LNCaP clone FGC (cell line): Measurements from ENCODE around the gene TUBB.
"Not testable (repeated sequence)": the region's sequence is repeated elsewhere in the genome, so short reads cannot be mapped to it uniquely, and the experiment has no call there.

Experiments used
- DNase-seq: peaks from one replicate; pipeline ENCODE4 v3.0.0-alpha.2; 2011; ENCODE audit warnings: low read depth
- H3K4me3 ChIP-seq: 2 replicates; pipeline ENCODE4 v1.5.1; 2011; ENCODE audit warnings: mild to moderate bottlenecking, low read depth, low read length, control low read depth
- CTCF ChIP-seq: IDR thresholded peaks from 2 replicates; pipeline ENCODE4 v1.5.1; 2012; ENCODE audit warnings: mild to moderate bottlenecking; ENCODE audit not compliant: control insufficient read depth, insufficient read depth; ENCODE audit errors: extremely low read depth

Gene TUBB

GRCh38 chr6:30763618-30764489 lies 43.7 kb downstream of the TUBB start:
- no peak overlapping the region for H3K4me3 ChIP-seq
- DNase-seq, result no peak
- no peak for TF ChIP-seq CTCF

- not testable (repeated sequence) for DNase-seq, H3K4me3 ChIP-seq
These were observed 44.4 kb downstream of the TUBB start for GRCh38 chr6:30764490-30765043.

- H3K4me3 ChIP-seq, DNase-seq: not testable (repeated sequence)
These were observed 45.3 kb downstream of the TUBB start for GRCh38 chr6:30765495-30765894.

DNA sequence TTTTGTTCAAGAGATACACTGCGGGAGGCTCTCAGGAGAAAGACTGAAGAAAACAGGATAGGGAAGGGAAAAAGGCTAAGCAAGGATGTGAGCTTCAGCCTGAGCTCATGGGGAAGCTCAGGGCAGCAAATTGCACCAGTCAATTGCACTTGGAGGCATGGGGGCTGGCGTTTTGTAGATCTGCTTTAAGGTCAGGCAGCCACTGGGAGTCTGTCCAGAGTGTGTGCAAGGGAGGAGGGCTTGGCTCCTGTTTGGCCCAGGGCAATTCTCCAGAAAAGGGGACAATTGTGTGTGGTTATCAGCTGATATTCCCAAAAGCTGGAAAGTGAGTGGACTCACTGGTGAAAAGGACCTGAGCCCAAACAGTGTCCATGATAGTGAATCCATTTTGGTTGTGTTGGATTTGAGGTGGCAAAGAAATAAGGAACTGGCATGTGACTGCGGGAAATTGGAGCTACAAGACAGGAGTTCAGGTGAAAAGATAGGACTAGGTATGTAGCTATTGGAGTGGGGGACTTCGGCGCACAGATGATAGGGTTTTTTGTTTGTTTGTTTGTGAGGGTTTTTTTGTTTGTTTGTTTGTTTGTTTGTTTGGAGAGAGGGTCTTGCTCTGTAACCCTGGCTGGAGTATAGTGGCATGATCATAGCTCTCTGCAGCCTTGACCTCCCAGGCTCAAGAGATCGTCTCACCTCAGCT lies 46.5 kb downstream of the TUBB start:
- no peak for TF ChIP-seq CTCF
- no peak overlapping the region for H3K4me3 ChIP-seq

GRCh38 chr6:30767158-30767943 lies 47.2 kb downstream of the TUBB start:
- TF ChIP-seq CTCF, result no peak
- H3K4me3 ChIP-seq, result no peak overlapping the region
- DNase-seq, result no peak

More for the DNA sequence above, 46.5 kb downstream of the TUBB start:
- no peak for DNase-seq

DNA sequence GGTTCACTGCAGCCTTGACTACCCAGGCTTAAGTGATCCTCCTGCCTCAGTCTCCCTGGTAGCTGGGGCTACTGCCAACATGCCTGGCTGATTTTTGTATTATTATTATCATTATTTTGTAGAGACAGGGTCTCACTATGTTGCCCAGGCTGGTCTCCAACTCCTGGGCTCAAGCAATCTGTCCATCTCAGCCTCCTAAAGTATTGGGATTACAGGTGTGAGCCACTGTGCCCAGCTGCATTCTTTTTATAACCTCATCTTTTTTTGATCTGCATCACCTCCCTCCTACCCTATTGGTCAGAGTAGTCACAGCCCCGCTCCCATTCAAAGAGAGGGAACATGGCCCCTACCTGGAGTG lies 47.8 kb downstream of the TUBB start:
- no peak for TF ChIP-seq CTCF

DNA sequence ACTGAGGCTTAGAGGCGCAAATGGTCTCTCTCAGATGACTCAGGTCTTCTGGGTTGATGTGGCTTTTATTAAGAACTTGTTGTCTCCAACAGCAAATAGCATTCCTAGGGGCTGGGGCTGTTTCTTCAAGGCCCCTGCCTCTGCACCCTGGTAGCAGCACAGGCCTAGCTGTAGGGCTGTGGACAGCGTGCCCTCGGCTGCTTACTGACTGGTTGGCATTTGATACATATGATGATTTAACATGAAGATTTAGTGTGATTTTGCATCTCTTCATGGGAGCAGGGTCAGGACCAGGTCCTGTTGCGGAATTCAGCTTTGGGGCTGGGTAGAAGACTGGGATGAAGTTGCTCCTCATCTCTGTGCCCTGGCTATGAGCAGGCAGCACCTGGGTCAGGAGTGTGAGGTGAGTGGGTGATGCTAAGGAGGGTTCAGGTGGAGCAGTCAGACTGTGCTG lies 48.5 kb downstream of the TUBB start:
- TF ChIP-seq CTCF, result no peak
- H3K4me3 ChIP-seq, result no peak overlapping the region
- DNase-seq, result no peak

More for the DNA sequence above, 47.8 kb downstream of the TUBB start:
- no peak overlapping the region for H3K4me3 ChIP-seq
- DNase-seq, result no peak
